HG02588 (cell line): ENCODE data around the gene LRRC19.
A peak's percentile ranks its signal among the peaks of the same experiment; 100 is the strongest.

Experiments
- ATAC-seq: cut with Tn5 transposase; IDR thresholded peaks from one replicate; pipeline ENCODE4 v1.9.1; 2021; ENCODE audit warnings: mild to moderate bottlenecking, moderate library complexity; ENCODE audit not compliant: unreplicated experiment

The LRRC19 gene

DNA sequence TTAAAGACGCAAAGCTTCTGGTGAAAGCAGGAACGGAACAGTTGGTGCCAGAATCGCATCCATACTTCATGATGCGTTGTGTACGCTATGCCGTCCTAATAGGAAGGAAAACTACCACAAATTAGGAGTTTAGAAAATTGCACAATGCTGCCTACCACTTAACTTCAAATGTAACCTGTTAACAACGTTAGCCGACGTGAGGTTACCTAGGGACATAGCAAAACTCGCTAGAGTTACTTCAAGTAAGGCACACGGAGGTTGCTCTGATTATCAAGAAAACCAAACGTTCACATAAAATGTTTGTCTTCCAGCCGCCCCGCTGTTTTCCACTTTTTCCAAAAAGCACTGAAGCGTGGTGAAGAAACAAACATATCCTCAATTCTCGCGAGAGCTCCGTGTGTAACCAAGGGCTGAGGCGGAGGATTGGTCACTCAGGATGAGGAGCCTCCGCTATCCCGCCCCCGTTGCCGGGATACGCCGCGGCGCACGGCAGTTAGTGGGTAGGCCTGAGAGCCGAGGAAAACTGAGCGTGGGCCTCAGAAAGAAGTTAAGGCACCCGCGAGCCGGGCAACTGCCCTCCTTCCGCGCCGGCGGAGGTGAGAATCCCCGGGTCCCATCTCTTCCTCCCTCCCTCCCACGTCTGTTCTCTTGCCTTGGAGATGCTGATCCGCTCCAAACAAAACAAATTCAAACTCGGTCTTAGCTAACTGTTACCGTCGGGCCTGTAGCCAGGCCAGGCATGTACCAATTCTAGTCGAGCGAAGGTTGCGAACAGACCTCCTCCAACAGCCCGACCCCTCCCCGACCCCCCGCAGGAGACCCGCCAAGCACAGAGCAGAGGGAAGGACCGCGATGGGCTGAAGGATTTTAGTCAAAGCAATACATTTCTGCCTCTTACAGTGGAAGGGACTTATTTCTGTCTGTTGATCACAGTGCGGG lies 49.3 kb downstream of the LRRC19 start, which contains the start of gene IFT74:
IFT74 (plus strand) TSS at position 492 of the 939 bp plus-strand sequence. CDS start 5,556 bp downstream, outside the sequence.
- ATAC-seq: peak; percentile 100

GRCh38 chr9:26955222-26955903 lies 50.1 kb downstream of the LRRC19 start:
- no peak for ATAC-seq

DNA sequence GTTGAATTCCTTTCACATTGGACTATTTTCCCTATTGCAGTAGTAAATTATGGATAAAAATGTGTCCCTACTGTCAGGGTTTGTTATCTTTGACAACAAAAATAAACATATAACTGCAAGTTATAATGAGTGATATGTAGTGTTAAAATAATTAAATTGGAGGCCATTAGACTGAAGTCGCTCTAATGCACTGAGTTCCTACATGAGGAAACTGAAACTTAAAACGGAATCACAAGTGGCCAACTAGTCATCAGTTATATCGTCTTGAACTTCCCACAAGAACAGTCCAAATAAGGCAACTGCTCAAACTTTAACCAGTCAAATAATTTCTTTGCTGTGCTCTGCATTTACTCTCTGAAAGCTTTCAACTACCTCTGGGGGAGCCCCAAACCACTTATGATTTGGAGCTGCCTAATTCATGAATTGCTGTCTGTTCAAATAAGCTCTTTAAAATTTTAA lies 51.4 kb downstream of the LRRC19 start:
- ATAC-seq: no peak

- ATAC-seq: no peak
Measured at GRCh38 chr9:26951794-26952193, 53.7 kb downstream of the LRRC19 start.

DNA sequence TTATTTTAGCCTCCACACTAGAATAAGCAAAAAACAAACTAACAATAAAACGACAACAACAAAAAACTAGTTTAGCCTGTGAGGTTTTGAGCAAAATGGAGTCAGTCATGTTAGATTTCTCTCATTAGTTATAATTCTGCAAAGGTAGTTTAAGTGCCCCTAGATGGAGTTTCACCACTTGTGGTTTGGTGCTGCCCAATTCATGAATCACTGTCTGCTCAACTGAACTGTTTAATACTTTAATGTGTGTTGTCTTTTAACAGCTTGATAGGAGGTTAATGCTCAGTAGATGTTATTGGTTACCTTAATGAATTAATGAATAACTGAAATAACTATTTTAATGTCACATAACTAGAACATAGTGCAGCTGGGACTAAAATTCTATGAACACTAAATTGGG lies 55.0 kb downstream of the LRRC19 start:
- ATAC-seq: no peak

DNA sequence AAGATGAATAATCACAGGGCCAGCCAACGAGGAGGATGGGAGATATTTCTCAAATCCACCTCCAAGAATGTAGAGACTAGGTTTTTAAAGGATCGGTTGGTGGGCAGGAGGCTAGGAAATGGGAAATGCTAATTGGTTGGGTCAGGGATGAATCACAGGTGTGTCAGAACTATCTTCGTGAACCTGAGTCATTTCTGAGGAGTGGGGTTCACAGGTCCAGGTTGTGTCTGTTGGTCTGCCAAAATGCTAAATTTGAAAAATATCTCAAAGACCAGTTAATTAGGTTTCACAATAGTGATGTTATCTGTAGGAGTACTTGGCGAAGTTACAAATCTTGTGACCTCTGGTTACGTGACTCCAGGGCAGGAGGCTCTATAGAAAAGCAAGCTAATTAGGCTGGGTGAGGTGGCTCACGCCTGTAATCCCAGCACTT lies 55.8 kb downstream of the LRRC19 start:
- ATAC-seq: no peak

GRCh38 chr9:26947736-26948135 lies 57.7 kb downstream of the LRRC19 start:
- ATAC-seq: no peak

- ATAC-seq: peak; percentile 99
Measured at GRCh38 chr9:26946753-26947727, 58.4 kb downstream of the LRRC19 start, which contains the start of gene PLAA. Gene PLAA, minus strand, starts transcription at chr9:26947242. Its CDS starts 197 bp downstream, at chr9:26947045.

DNA sequence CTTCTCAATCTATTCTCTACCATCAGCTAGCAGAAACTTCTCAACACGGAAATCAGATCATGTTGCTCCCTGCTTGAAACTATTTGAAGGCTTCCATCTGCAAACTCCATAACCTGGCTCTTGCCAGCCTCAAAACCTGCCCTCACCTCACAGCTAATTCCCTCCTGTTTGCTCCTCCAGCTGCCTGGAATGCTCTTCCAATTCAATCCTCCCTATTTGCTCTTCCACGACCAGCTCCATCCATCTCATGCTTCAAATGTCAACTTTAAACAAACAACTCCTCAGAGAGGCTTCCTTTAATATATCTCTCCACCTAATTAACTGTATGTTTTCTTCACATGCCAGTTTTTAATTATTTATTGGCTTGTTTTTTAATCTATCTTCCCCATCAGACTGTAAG lies 59.9 kb downstream of the LRRC19 start:
- ATAC-seq: no peak
